Effector CD8-positive, alpha-beta T cell (primary cell): ENCODE results near the gene TANGO2.

Source experiments
- DNase-seq: peaks from one replicate; lab custom pipeline; 2025; lab: John Stamatoyannopoulos, UW

TANGO2 gene

DNA sequence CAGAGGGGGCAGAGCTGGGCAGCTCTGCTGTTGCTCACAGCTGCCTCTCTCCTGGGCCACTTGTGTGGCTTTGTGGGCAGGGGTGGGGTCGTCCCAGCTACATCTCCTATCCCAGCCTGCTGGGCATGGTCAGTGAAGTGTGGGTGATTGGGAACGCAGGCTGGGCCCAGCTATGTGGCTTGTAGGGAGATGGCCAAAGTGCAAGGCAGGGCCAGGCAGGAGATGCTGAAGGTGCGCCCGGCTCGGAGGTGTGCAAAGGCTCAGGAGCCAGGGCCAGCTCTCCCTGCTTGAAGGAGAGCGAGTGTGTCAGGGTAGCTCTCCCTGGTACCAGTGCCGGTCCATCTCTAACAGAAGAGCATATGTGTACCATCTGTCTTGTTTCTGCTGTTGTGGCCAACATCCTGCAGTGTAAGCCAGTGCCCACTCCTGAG lies 86.6 kb downstream of the TANGO2 start:
- DNase-seq: no peak

DNA sequence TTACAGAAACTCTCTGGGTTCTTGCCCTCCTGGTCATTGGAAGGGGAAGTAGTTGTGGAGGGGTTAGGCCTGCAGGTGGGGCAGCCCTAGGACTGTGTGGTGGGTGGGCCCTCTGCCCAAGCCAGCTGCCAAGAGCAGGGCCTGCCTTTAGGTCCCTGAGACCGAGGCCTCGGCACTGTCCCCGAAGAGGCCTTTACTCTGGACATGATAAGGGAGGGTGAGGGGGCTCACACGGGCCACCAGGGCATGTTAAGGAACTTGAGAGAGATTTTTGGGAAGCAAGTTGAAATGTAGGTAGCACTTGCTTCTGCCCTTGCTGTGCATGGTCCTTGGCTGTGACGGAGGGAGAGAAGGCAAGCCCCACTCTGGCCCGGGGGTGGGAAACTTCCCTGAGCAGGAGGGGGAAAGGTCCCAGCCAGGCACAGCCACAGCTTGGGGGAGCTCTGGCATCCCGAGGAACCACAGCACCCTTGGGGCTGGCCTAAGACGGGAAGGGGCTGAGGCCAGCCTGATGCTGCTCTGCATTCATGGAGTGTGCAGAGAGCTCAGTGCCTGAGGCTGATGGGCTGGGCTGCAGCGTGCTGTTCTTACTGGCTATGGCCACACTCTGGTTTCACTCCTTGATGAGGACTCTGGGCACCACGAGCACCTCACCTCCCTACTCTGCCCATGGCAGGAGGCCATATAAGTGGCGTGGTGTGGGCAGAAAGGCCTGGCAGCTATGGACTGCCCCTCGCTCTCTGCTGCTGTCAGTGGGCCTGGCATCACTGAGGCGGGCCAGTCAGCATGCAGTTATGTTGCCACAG lies 87.2 kb downstream of the TANGO2 start:
- DNase-seq: no peak

DNA sequence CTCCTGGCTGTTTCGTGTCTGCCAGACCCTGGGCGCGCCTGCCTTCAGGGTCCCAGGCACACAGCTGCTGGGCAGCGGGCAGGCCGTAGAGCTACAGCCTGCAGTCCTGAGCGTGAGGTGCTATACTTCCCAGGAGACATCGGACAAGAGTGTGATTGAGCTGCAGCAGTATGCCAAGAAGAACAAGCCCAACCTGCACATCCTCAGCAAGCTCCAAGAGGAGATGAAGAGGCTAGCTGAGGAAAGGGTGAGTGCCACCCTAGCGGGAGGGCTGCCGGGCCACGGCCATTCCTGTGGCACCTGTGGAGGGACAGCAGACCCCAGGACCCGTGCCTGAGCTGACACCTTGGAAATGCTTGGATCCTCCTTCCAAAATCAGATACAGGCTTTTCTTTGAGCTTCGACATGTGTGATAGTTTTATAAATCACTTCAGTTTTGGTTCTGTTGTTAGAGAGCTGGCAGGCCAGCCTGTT lies 87.9 kb downstream of the TANGO2 start:
- DNase-seq: no peak

DNA sequence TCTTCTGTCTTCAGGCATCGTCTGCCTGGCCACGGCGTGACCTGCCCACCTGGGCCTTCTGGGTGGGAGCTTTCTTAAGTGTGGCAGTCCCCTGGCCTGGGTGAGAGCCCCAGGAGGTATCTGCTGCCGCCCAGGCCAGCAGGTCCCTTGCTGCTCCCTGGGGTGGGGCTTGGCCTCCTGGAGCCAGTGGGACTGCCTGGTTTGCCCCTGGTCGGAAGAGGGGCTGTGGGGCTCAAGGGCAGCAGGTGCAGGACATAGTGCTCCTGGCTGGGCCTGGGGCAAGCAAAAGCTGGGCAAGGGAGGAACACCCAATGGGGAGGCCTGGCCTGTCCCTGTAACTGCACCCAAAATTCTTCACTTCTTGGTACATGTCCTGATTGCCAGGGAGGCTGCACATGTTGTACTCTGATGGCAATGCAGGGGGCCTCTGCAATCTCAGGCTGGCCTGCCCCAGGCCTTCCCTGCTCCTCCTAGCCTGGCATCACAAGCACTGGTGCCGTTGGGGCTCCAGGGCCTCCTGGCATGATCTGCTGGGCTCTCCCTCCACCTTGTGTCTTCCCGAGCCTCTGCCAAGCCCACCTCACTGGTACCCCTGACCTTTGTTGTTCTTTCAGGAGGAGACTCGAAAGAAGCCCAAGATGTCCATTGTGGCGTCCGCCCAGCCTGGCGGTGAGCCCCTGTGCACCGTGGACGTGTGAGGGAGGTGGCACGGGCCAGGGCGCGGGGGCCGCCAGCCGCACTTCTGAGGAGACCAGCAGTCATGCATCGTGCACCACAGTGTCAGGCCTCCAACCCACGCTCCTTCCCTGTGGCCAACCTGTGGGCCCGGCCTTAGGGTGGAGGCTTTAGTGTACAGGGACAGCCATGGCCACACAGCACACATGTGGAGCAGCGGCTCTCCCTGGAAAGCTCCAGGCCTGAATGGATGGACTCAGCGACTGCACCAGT lies 88.8 kb downstream of the TANGO2 start:
- no peak for DNase-seq

- DNase-seq: no peak
Measured at GRCh38 chr22:20110359-20110985, 89.6 kb downstream of the TANGO2 start.

DNA sequence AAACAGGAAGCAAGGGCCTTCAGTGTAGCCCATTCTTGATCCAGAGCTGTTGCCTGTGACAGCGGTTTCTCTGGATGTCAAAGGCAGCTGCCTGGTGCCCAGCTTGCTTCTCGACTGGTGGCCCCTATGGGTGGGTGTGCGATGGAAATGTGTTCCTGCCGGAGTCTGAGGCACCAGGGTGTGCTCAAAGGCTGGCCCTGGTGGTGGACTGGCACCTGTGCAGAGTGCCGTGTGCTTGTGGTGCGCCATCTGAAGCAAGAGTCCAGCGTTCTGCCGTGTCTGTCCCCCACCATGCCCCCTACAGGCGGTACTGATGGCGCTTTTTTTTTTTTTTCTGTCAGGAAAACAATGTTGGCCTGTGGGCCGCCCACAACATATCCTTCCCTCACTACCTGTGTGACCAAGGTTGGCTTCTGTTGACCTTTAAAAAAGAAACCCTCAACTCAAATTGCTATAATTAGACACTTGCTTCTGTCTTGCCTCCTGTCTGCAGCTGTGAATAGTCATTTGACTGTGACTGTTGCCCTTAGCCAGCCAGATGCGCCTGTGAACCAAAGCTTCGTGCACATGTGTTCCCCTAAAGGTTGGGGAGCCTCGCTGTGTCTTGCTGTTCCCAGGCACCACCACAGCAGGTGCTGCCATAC lies 90.3 kb downstream of the TANGO2 start:
- no peak for DNase-seq

GRCh38 chr22:20111689-20112622 lies 91.0 kb downstream of the TANGO2 start:
- no peak for DNase-seq

- no peak for DNase-seq
Measured at GRCh38 chr22:20112623-20113511, 92.0 kb downstream of the TANGO2 start.

DNA sequence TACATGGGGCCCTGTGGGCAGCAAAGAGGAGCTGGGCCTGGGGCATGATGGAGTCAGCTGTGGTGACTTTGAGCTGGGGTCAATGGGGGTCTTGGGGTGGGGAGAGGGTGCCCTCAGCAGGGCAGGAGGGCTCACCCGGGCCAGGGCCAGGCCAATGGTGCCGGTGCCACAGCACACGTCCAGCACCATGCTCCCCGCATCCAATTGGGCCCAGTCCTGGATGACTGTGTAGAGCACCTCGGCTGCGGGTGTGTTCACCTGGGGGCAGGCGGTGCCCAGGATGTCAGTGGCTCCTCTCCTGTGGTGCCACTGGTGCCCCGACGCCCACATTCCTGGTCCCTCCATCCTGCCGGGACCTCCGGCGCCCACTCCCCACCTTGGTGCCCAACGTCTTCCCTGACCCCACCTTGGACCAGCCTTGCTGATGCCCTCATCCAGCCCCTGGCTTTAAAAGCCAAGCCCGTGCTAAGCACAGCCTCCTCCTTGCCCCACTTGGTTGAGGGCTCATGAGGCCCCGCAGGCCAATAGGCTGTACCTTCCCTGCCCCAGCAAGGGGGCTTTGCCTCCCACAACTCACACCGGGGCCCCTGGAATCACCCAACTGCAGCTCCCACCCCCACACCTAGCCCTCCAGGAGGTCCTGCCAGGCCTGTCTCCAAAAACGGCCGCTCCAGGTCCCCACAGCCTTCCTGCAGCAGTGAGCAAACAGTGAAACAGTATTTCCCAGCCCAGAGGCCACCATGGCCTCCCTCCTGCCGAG lies 92.8 kb downstream of the TANGO2 start:
- no peak for DNase-seq

DNA sequence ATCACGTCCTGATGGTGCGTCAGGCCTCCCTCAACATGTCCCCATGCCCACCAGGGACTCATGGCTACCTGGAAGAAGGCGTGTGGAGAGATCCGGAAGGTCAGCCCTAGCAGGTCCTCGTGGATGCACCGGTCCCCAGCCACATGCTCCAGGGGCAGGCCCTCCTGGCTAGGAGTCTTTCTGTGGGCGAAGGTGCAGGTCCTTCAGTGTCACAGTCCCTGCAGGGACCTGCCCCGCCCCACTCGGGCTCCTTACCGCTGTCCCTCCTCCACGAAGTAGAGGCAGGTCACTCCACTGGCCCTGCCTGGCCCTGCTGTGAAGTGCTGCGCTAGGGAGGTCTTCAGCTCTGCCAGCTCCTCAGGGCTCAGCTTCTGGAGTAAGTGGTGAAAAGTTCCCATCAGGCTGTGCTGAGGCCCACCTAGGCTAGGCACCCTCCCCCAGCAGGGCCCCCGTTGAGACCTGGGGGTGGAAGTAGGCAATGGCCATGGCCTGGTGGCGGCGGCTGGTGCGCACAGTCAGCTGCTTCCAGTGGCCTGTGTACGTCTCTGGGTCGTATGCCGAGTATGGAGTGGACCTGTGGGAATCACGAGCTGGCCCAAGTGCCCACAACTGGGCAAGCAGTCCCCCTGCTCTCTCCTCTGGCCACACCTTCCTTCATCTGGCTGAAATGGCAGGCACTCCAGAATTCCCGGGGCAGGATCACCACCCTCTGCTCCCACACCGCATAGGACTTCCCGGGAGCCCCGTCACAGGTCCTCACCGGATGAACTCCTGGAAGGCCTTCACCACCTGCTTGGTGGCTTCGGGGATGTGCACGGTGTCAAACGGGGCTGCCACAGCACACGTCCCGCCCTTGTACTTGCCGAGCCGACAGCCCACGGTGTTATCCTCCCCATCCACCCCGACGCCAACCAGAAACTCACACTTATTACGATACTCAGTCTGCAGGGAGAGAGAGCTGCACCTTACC lies 93.9 kb downstream of the TANGO2 start:
- no peak for DNase-seq

DNA sequence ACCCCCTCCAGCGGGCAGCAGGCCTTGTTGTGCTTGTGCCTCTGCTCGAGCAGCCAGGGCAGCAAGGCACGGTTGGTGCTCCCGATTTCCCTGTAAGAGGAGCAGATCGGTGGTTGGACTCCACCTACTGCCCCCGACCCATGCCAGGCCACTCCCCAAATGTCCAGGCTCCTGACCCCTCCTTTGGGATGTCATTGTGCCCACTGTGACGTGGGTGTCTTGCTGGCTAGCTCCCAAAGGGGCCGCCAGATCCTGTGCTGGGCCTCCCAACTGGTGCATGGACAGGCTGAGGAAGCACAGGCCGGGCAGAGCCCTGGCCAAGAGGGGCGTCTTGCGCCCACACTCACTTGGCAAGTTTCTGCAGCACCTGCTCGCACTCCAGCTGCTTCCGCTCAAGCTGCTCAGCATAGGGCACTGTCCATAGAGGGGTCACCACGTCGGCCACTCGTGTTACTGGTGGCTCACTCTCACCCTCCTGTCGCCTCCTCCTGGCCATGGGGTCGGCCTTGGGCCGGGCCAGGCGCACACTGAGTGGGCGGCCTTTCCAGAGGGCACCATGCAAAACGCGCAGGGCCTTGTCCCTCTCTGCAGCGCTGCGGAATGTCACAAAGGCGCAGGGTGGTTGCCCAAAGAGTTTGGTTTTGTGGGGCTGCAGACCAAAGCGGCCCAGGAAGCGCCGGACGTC lies 94.9 kb downstream of the TANGO2 start, which contains the start of gene RANBP1:
RANBP1 (plus strand) TSS at position 414 of the 685 bp plus-strand sequence; CDS start at position 495, 81 bp downstream.
- no peak for DNase-seq

- DNase-seq: no peak
Measured at GRCh38 chr22:20116376-20116950, 95.6 kb downstream of the TANGO2 start.
